Measurements from ENCODE around the gene PCSK2.

DNA sequence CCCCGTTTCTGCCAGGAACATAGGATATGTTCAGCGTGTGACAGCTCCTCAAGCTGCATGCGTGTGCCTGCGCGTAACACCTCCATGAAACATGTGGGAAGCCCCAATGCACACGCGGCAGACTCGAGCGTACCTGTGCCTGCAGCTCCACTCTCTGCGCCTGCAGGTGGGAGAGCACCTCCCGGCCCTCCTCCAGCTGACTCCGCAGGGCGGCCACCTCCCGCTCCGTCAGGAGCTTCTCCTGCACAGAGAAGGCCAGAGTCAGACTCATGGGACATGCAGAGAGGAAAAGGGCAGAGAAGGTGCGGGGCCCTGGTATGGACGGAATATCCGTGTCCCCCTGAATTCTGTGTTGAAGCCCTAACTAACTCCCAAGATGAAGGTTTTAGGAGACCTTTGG is 281.9 kb downstream of the PCSK2 start:
- TF ChIP-seq, protein P1, sequence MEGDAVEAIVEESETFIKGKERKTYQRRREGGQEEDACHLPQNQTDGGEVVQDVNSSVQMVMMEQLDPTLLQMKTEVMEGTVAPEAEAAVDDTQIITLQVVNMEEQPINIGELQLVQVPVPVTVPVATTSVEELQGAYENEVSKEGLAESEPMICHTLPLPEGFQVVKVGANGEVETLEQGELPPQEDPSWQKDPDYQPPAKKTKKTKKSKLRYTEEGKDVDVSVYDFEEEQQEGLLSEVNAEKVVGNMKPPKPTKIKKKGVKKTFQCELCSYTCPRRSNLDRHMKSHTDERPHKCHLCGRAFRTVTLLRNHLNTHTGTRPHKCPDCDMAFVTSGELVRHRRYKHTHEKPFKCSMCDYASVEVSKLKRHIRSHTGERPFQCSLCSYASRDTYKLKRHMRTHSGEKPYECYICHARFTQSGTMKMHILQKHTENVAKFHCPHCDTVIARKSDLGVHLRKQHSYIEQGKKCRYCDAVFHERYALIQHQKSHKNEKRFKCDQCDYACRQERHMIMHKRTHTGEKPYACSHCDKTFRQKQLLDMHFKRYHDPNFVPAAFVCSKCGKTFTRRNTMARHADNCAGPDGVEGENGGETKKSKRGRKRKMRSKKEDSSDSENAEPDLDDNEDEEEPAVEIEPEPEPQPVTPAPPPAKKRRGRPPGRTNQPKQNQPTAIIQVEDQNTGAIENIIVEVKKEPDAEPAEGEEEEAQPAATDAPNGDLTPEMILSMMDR (conservative IDR thresholded peaks at IDR 0.05): no peak
- TF ChIP-seq ZFX (IDR thresholded peaks at IDR 0.05): no peak
